ENCODE results near the gene UNC13C.

Gene UNC13C

DNA sequence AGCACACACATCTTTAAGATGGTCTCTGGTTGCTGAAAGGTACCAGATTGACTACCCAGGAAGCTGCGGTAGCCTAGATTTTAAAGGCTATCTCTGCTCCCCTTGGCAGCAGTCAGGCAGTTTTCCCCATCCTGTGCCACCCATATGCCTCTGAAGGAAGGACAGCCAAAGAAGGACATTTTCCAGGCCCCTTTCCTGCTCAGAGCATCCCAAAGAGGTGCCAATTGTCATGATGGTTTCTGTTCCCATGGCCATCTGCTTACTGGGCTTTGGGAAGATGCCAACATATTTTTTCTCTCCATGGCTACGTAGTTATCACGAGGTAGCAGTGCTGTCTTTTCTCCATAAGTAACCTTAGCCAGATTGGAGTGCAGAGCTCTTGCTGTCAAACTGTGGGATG is 39.7 kb downstream of the UNC13C start:
- no peak for DNase-seq (ENCODE audit: low spot score)

DNA sequence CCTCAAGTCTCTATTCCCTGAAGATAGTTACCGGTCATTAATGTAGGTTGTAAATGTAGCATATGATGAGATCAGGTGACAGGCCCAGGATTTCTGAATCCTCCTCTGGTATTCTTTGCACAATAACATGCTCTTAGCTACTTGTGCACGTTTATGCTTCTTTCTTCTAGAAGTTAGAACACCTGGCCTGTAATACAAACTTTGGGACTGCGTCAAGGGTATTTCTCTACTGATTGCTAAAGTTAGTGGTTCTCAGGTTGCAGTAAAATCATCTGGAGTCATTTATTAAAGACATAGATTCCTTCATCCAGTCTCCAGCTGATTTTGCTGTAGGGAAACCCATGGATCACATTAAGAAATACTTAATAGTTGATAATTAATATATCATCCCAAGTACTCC is 48.0 kb downstream of the UNC13C start:
- DNase-seq (ENCODE audit: low spot score) = no peak

DNA sequence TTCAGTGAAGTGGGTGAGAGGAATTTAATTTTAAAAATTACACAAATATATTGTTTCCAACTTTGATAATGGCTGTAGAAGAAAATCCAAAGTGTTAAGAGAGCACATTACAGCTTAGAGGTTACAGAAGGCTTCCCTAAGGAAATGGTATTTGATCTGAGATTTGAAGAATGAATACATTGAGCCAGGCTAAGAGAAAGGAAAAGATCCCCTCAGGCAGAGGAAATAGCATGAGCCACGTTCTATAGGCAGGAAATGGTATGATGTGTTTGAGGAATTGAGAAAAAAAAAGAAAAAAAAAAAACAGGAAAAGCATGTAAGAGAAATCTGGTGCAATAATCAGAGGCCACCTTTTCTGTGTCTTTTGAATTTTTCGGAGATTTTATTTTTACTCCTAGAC is 48.6 kb downstream of the UNC13C start:
- no peak for DNase-seq (ENCODE audit: low spot score)

DNA sequence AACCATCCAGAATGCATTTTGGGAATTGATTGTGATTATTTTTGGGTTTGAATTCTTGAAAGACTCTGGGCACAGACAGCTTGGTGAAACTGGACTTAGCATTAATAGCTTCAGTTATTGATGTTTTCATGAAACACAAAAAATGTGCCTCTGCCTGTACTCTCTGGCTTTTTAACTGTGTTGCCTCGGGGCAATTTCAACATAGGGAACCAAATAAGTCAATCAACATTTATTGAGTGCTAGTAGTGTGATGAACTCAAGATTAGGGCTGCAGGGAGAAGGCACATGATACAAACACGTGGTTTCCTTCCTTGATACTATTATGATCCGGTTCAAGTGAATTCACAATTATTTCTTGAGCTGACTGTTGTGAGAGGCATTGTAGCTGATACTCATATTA is 50.8 kb downstream of the UNC13C start:
- no peak for DNase-seq (ENCODE audit: low spot score)

DNA sequence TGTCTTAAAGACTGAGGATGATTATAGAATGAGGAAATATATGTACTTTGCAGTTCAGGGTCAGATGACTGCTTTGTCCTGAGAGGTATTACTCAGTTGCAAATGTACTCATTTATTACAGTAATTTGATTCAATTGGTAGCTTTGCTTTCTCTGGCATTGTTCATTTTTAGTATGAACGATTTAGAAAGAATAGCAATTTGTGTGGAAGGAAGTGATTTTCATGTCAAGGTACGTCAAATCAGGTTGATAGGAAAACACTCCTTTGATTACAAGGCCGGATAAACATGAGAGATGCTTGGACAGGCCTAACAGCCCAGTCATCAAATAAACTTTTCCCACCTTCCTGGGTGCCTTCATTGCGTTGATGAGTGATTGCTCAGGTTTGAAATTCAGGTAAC is 53.8 kb downstream of the UNC13C start:
- DNase-seq (ENCODE audit: low spot score) = no peak

DNA sequence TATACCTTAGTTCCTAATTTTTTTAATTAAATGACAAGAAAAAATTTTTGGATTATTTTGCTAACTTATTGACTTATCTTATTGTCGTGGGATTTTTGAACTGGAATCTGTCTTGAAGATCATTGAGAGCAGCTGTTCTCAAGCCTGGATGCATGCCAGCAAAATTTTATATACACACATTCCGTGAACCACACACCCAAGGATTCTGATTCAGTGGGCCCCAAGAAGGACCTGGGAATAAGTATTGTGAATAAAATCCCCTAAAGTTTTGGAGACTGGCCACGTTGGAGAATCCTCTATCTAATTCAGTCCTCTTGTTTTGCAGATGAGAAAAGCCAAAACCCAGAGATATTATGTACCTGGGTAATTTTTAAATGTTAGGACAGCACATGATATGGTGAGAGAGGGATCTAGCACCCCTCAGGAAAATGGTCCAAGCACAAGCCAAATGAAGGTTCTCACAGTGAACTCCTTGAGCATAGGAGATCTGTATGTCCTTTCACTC is 55.2 kb downstream of the UNC13C start:
- DNase-seq (ENCODE audit: low spot score) = no peak

DNA sequence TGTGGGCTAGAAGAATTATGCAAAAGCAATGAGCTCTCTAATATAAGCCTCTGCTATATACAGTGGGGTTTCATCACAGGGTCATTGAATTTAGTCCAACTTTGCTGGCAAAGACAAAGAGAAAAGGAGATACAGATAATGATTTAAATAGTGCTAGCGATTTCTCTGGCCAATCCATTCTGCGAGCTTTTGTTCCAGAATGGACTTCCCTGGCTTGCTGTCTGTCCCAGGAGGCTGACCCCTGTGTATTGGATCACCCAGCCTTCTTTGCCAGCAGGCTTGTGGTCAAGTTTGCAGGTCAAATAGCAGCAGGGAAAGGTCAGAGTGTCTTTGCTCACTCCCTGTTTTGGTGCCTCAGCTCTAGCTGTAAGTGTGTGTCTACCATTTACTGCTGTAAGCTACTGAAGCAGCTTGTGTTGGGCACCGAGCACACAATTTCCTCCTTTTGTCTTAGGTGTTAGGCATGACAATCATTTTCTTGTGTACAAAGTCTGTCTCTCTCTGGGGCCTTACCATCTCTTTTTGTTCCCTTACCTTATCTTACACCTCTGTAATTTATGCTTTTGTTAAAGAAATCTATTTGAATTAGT is 55.7 kb downstream of the UNC13C start:
- no peak for DNase-seq (ENCODE audit: low spot score)

DNA sequence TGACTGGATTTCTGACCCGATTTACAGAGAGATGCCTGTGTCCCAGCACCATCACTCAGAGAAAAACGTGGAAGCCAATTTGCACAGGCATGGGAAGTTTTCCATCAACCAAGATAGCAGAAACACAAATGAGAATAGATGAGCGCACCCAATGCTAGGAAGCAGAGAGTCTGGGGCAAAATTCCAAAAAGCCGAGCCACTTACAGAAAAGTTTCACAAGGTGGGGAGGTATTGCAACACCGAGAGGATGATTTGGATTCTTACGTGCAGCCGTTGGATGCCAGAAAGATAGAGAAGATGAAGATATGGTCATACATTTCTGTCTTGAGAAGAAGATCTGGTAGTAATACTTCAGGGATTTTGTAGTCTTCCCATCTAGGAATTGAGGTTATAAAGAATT is 57.4 kb downstream of the UNC13C start:
- DNase-seq (ENCODE audit: low spot score) = no peak

DNA sequence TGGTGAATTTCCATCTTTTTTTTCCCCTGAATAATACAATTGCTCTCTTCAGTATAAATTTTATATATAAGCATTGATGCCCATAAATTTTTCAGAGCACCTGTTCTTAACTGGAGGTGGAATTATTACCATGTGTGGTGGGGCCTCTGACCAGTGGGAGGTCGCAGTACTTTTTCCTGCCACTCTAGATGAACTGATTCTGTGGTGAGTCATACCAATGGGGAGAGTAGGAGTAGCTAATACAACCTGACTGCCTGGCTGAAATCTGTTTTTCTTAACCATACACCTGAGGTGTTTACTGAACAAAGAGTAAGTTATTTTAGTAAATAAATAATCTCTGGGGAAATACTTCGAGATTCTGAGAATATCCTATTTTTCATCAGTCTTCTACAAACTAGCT is 67.2 kb downstream of the UNC13C start:
- no peak for DNase-seq (ENCODE audit: low spot score)

DNA sequence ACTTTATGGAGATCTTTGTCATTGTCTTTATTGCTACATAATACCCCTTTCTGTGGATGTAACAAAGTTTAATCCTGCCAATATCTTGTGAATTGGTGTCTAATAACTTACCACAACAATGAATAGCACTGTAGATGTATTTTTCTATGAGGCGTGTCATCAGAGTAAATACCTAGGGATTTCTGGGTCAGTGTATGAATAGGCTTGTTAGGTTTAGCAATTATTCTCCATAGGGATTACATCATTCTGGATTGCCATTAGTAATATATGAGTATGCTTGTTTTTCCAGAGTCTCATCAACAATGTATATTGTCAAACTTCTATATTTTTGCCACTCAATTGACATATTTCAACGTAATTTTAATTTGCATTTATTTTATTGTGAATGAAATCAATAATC is 67.9 kb downstream of the UNC13C start:
- DNase-seq (ENCODE audit: low spot score) = no peak

DNA sequence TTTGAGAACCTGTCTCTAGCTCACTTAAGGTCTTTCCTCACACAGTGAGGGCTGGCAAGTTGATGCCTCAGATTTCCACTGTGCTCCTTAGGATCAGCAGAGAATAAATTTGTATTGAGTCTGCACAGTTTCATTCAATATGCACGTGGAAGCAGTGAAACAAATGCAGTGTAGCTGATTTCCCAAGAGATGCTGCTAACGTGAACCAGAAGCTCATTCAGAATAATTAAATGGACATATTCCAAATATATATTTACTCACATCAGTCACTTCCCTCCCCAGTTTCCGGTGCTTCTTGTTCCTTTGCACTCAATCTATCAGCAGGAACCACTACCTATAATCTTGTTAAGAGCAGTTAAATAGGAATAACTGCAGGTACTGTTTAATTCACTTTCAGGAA is 86.1 kb downstream of the UNC13C start:
- no peak for DNase-seq (ENCODE audit: low spot score)

DNA sequence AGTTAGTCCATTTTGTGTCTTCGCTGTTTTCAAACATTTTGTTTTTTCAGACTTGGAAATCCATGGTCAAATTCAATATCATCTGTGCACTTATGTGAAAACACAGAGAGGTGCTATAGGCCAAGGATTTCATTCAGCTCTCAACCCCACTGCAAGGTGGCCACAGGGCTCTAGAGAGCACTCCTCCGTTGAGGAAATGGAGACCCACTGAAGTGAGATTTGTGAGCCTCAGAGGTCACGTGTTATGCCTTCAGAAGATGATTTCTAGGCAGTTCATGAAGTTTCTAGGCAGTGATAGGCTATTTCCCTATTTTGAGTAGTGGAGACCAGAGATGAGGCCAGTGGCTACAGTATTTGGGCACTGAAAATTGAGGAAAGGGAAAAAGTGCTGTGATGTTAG is 88.2 kb downstream of the UNC13C start:
- DNase-seq (ENCODE audit: low spot score) = no peak

DNA sequence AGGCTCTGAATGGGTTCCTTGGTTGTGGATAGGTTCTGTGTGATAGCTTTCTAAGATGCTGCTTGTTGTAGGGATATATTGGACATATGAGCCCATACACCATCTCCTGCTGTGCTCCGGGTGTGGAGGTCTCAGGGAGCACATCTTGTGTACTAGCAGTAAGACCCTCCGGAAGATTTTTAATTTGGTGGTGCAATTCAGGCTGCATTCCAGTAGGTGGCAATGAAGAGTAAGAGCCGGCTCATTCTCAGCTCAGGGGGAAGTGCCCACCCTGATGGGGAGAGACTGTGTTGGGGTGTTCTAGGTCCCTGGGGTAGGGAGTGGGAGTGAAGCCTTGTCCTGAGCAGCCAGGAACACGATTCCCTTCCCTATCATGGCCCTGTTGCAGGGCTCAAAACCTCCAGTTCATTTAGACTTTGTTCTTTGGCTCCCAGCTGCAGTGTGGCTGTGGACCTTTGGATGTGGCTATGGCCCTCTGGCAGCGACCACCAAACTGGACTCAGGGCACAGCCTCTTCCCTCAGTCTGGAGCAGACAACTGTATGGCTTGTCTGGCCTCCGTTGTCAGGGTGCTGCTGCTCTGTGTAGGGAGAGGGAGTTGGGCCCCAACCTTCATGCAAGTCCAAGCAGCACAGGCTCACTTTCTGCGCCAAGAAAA is 104.7 kb downstream of the UNC13C start:
- peak; percentile 7 for DNase-seq (ENCODE audit: low spot score)

DNA sequence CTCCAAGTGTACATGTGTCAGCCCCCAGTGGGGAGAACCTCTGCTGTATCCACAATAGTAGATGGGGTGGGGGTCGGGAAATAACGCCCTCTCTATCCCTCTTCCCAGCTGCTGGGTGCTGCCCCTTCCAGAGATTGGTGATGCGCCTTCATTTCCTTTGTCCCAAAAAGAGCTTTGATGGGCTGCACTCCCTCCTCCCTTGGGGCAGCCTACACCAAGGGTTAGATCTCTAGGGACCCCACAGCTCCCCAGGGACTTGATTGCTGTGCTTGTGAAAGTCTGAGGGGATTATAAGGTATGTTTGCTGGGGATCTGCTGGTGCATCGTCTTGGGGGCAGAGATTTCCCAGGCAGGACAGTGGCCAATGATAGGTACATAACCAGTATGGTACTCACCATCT is 105.3 kb downstream of the UNC13C start:
- no peak for DNase-seq (ENCODE audit: low spot score)

DNA sequence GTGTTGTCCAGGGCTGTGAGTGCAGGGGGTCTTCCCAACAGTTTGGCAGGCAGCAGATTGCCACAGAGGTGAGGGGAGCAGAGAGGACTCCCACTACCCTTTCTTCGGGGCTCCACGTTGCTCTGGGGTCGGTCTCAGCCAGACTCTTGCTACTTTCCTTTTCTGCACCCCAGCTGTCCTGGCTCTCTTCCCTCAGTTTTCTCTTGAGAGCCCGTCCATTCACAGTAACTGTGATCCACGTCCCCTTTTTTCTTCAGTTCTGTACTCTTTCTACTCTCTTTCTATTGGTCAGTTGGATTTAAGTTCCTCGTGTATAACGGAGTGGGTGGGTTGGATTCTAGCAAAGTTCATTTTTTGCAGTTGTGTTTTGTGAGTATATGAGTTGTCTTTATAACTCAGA is 105.8 kb downstream of the UNC13C start:
- DNase-seq (ENCODE audit: low spot score) = no peak

DNA sequence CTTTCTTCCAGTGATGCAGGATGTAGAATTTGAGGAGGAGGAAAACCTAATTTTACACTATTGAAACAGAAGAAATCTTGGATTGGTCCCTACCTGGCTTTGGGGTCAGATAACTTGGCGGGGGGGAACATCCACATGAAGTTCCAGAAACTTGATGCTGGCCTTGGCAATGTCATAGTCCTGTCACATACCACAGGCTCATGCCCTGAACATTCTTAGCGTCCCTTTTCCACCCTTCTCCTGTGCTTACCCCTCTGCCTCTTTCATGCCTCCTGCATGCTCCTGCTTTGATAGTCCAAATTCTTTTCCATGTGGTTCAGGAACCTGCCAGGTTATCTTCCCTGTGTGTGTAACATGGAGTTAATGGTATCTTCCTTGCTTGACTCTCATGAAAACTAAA is 110.6 kb downstream of the UNC13C start:
- no peak for DNase-seq (ENCODE audit: low spot score)

DNA sequence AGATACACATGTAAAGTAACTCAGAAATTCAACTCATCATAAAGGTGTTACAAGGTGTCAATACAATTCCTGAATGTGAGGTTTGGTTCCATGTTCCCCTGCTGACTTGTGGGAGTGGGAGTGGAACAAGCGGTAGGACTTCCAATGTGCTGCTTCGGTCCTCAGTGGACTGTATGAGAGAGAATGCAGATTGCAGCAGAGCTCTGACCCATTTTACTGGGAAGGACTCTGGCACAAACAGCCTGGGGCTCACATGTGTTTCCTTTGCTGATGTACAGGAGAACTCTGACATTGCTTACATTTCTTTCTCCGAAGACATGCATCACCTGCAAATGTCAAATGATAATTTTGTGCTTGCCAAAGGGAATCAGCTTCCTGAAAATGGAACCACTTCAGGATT is 111.5 kb downstream of the UNC13C start:
- no peak for DNase-seq (ENCODE audit: low spot score)

DNA sequence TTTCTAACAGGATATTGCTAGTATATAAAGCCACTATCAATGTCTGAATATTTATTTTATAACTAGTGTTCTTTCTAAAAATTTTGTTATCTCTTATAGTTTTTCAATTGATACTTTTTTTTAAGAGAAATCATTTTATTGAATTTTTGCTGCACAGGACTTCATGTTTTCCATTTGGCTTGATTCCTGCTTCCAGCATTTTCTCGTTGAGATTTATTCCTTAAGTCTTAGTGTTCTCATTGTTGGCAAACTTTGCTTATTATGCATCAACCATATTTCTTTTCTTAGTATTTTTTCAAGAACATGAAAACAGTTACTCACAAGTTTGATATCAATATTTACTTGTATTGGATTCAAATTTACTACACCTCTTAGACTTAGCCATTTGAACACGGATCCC is 113.4 kb downstream of the UNC13C start:
- no peak for DNase-seq (ENCODE audit: low spot score)

DNA sequence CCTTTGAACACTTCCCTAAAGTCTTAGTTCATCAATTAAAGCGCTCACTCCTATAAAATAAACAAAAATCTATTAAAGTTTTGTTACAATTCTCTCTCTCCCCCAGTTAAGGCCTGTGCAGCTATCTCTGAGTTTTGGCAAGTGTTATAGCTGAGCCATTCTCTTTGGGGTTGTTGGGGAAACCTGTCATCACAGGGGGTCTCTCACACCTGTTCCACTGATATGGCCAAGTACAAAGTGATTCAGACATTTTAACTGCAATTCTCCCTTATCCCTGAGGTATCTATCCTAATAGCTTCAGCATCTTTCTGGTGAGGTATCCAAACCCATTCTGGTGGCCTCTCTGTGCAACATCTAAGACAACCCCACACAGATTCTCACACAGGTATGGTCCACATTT is 116.4 kb downstream of the UNC13C start:
- no peak for DNase-seq (ENCODE audit: low spot score)

DNA sequence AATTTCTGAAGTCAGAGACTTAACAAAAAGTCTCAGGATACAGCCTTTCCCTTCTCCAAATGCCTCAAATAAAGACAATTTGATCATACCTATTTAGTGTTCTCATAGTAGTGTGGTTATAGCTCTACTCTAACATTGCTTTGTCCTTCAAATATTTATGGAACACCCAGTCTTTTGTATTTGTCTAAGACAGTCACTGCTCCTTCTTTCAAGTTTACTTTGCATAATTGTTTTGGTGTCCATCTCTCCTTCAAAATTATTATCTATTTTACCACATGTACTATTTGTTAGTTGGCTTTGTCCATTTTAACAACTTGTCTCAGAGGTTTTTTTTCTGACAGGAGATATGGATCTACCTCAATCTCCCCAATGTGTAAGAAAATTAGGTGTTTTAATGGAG is 118.8 kb downstream of the UNC13C start:
- DNase-seq (ENCODE audit: low spot score) = no peak

DNA sequence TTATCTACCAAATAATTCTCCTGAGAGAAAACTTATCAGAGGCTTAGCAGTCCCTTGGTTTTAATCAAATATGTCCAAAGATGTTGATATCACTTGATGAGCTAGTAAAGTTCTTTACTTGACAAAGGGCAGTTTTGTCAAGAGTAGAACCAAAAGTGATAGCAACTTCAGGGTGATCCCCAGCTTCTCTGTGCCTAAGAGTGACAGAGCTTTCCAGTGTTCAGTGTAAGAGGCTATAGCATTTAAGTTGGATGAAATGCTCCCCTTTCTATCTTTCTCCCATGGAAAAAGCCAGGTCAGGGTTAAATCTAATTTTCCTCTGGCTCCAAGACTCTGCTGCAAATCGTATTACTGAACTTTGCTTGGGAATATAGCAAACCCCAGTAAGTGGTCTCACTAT is 120.8 kb downstream of the UNC13C start:
- DNase-seq (ENCODE audit: low spot score) = no peak

DNA sequence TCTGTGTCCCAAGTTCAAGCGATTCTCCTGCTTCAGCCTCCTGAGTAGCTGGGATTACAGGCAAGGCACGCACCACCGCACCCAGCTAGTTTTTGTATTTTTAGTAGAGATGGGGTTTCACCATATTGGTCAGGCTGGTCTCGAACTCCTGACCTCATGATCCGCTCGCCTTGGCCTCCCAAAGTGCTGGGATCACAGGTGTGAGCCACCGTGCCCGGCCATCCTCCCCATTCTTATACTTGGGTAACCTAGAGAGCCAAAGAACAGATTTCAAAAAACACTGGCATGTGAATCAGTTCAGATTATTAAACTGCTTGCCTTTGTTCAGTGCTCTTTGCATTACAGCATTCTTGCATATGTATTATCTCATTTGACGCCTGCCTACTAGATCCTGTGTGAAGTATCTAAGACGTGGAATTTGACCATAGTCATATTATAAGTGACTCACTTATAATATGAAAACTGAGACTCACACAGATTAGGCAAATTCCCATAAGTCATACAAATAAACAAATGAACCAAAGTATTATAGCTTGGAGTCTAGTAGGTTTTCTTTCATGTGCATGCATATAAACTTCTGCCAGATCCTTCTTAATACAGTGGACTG is 123.5 kb downstream of the UNC13C start:
- no peak for DNase-seq (ENCODE audit: low spot score)

DNA sequence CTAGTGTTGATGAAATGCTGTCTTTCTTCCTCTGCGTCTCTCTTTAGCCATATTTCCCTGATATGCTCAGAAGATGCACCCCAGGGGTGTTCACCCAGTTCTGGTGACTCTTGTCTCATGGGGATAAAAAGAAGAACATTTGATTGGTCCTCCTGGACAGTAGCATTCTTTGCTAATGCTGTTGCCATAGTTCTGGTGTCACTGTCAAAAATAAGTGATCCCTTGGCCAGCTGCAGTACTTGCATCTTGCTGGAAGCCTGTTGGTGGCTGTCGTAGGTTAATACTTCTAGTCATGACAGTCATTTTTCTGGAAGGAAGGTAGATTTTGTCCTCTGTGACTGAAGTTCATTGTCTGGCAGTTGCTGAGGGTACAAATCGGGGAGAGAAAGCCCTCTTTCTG is 124.5 kb downstream of the UNC13C start:
- no peak for DNase-seq (ENCODE audit: low spot score)

DNA sequence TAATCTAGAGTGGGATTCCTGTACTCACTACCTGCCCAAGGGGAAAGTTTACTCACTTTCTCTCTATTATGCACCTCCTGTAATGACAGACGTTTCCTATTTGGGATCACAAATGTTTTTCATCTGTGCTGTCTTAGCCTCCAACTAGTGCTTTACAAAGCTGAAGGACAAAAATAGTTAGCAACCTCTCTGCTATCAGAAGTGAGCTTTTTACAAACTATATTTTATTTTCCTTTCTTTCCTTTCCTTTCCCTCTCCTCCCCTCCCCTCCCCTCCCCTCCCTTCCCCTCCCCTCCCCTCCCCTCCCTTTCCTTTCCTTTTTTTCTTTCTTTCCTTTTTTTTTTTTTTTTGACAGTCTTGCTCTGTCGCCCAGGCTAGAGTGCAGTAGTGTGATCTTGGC is 130.8 kb downstream of the UNC13C start:
- no peak for DNase-seq (ENCODE audit: low spot score)
